Activated T-cell treated with anti-CD3 and anti-CD28 coated beads, Interleukin-2, amount 50 U/mL, for 24 hours (primary cell): ENCODE results near the gene S100A1.
A peak's percentile ranks its signal among the peaks of the same experiment; 100 is the strongest.
"Not testable (repeated sequence)": the region's sequence is repeated elsewhere in the genome, so short reads cannot be mapped to it uniquely, and the experiment has no call there.

ENCODE experiments used
- DNase-seq: peaks from one replicate; pipeline ENCODE4 v3.0.0-alpha.2; 2020
- H3K27ac Mint-ChIP-seq: 2 replicates; pipeline ENCODE4 v1.8.0; 2020; ENCODE audit warnings: mild to moderate bottlenecking, mixed read lengths
- H3K27me3 Mint-ChIP-seq: 2 replicates; pipeline ENCODE4 v1.8.0; 2020; ENCODE audit warnings: mixed read lengths
- H3K36me3 Mint-ChIP-seq: 2 replicates; pipeline ENCODE4 v1.8.0; 2020; ENCODE audit warnings: low read depth, mixed read lengths
- H3K4me1 Mint-ChIP-seq: 2 replicates; pipeline ENCODE4 v1.8.0; 2020; ENCODE audit warnings: low read depth, mixed read lengths
- H3K4me3 Mint-ChIP-seq: 2 replicates; pipeline ENCODE4 v1.8.0; 2020; ENCODE audit warnings: mild to moderate bottlenecking, moderate library complexity, mixed read lengths
- H3K9me3 Mint-ChIP-seq: 2 replicates; pipeline ENCODE4 v1.8.0; 2020; ENCODE audit warnings: mixed read lengths

S100A1 gene

GRCh38 chr1:153631047-153632022 is 3.1 kb downstream of the S100A1 start:
- peaks cover 25% of the 10 kb centered on the region for H3K36me3 Mint-ChIP-seq
- peaks cover 35% of the 10 kb centered on the region for H3K4me1 Mint-ChIP-seq
- no peaks in the 10 kb centered on the region for H3K9me3 Mint-ChIP-seq

GRCh38 chr1:153633161-153633753 is 5.0 kb downstream of the S100A1 start:
- no peaks in the 10 kb centered on the region for H3K27me3 Mint-ChIP-seq
- peak overlapping the region; percentile 98 for H3K4me3 Mint-ChIP-seq
- no peak for DNase-seq
- H3K36me3 Mint-ChIP-seq: peaks cover 44% of the 10 kb centered on the region
- peaks cover 50% of the 10 kb centered on the region for H3K4me1 Mint-ChIP-seq
- H3K27ac Mint-ChIP-seq: peak overlapping the region; percentile 100
- no peaks in the 10 kb centered on the region for H3K9me3 Mint-ChIP-seq

More at GRCh38 chr1:153631047-153632022, 3.1 kb downstream of the S100A1 start:
- Mint-ChIP-seq H3K27me3 (peaks cover 10% of the 10 kb centered on the region), H3K4me3 (no peak overlapping the region), H3K27ac (peak overlapping the region; percentile 87)
- DNase-seq: no peak

GRCh38 chr1:153633754-153634665 is 5.8 kb downstream of the S100A1 start, which contains the start of gene CHTOP:
CHTOP (plus strand) TSS chr1:153634066; CDS start chr1:153636589, 2,523 bp downstream.
- peak within 1 kb of the TSS; percentile 98 for H3K4me3 Mint-ChIP-seq
- peaks cover 52% of the 10 kb centered on the region for H3K36me3 Mint-ChIP-seq
- no peaks in the 10 kb centered on the region for H3K27me3 Mint-ChIP-seq
- H3K4me1 Mint-ChIP-seq: peaks cover 50% of the 10 kb centered on the region
- peak; percentile 99 for DNase-seq
- no peaks in the 10 kb centered on the region for H3K9me3 Mint-ChIP-seq
- H3K27ac Mint-ChIP-seq: peak within 1 kb of the TSS; percentile 100

GRCh38 chr1:153635872-153636271 is 7.6 kb downstream of the S100A1 start:
- H3K27me3 Mint-ChIP-seq: no peaks in the 10 kb centered on the region
- no peak for DNase-seq
- peak overlapping the region; percentile 98 for H3K4me3 Mint-ChIP-seq
- H3K27ac Mint-ChIP-seq: peak overlapping the region; percentile 100
- H3K4me1 Mint-ChIP-seq: peaks cover 50% of the 10 kb centered on the region
- peaks cover 70% of the 10 kb centered on the region for H3K36me3 Mint-ChIP-seq
- H3K9me3 Mint-ChIP-seq: no peaks in the 10 kb centered on the region

GRCh38 chr1:153636312-153636711 is 8.1 kb downstream of the S100A1 start:
- peaks cover 50% of the 10 kb centered on the region for H3K4me1 Mint-ChIP-seq
- H3K27ac Mint-ChIP-seq: peak overlapping the region; percentile 100
- peaks cover 74% of the 10 kb centered on the region for H3K36me3 Mint-ChIP-seq
- no peaks in the 10 kb centered on the region for H3K27me3 Mint-ChIP-seq
- H3K4me3 Mint-ChIP-seq: peak overlapping the region; percentile 98
- DNase-seq: no peak
- no peaks in the 10 kb centered on the region for H3K9me3 Mint-ChIP-seq

- no peak for DNase-seq
- Mint-ChIP-seq H3K36me3 (peaks cover 90% of the 10 kb centered on the region), H3K27me3 (no peaks in the 10 kb centered on the region), H3K4me3 (no peak overlapping the region), H3K9me3 (no peaks in the 10 kb centered on the region), H3K27ac (peak overlapping the region; percentile 55), H3K4me1 (peaks cover 49% of the 10 kb centered on the region)
These were observed 10.0 kb downstream of the S100A1 start for GRCh38 chr1:153638261-153638660.

- H3K4me3 Mint-ChIP-seq: no peak overlapping the region
- H3K27ac Mint-ChIP-seq: peak overlapping the region; percentile 55
- DNase-seq: no peak
- H3K27me3 Mint-ChIP-seq: no peaks in the 10 kb centered on the region
- H3K9me3 Mint-ChIP-seq: no peaks in the 10 kb centered on the region
- peaks cover 95% of the 10 kb centered on the region for H3K36me3 Mint-ChIP-seq
- peaks cover 52% of the 10 kb centered on the region for H3K4me1 Mint-ChIP-seq
These were observed 11.0 kb downstream of the S100A1 start for GRCh38 chr1:153639280-153639679.

- H3K4me3 Mint-ChIP-seq, H3K27me3 Mint-ChIP-seq, H3K9me3 Mint-ChIP-seq: not testable (repeated sequence)
- Mint-ChIP-seq H3K4me1 (peaks cover 56% of the 10 kb centered on the region), H3K27ac (peak overlapping the region; percentile 82), H3K36me3 (peaks cover 99% of the 10 kb centered on the region)
- peak; percentile 21 for DNase-seq
These were observed 12.0 kb downstream of the S100A1 start for GRCh38 chr1:153640213-153640612.

GRCh38 chr1:153640861-153641260 is 12.6 kb downstream of the S100A1 start:
- no peaks in the 10 kb centered on the region for H3K9me3 Mint-ChIP-seq
- no peak for DNase-seq
- H3K27me3 Mint-ChIP-seq: no peaks in the 10 kb centered on the region
- H3K4me1 Mint-ChIP-seq: peaks cover 58% of the 10 kb centered on the region
- no peak overlapping the region for H3K4me3 Mint-ChIP-seq
- H3K36me3 Mint-ChIP-seq: peaks cover 99% of the 10 kb centered on the region
- peak overlapping the region; percentile 82 for H3K27ac Mint-ChIP-seq

GRCh38 chr1:153642161-153642560 is 13.9 kb downstream of the S100A1 start:
- no peak overlapping the region for H3K4me3 Mint-ChIP-seq
- H3K4me1 Mint-ChIP-seq: peaks cover 57% of the 10 kb centered on the region
- H3K27me3 Mint-ChIP-seq: no peaks in the 10 kb centered on the region
- DNase-seq: no peak
- H3K36me3 Mint-ChIP-seq: peaks cover 99% of the 10 kb centered on the region
- H3K9me3 Mint-ChIP-seq: no peaks in the 10 kb centered on the region
- peak overlapping the region; percentile 82 for H3K27ac Mint-ChIP-seq

GRCh38 chr1:153643100-153643499 is 14.9 kb downstream of the S100A1 start:
- peaks cover 57% of the 10 kb centered on the region for H3K4me1 Mint-ChIP-seq
- H3K36me3 Mint-ChIP-seq: peaks cover 99% of the 10 kb centered on the region
- peak overlapping the region; percentile 71 for H3K27ac Mint-ChIP-seq
- H3K4me3 Mint-ChIP-seq: no peak overlapping the region
- no peaks in the 10 kb centered on the region for H3K9me3 Mint-ChIP-seq
- H3K27me3 Mint-ChIP-seq: no peaks in the 10 kb centered on the region
- DNase-seq: peak; percentile 22

GRCh38 chr1:153643816-153644215 is 15.6 kb downstream of the S100A1 start:
- H3K27ac Mint-ChIP-seq: peak overlapping the region; percentile 71
- peaks cover 62% of the 10 kb centered on the region for H3K4me1 Mint-ChIP-seq
- no peaks in the 10 kb centered on the region for H3K27me3 Mint-ChIP-seq
- no peaks in the 10 kb centered on the region for H3K9me3 Mint-ChIP-seq
- H3K36me3 Mint-ChIP-seq: peaks cover 96% of the 10 kb centered on the region
- H3K4me3 Mint-ChIP-seq: no peak overlapping the region
- DNase-seq: no peak

- H3K4me3 Mint-ChIP-seq: no peak overlapping the region
- peaks cover 62% of the 10 kb centered on the region for H3K4me1 Mint-ChIP-seq
- peak; percentile 28 for DNase-seq
- peaks cover 69% of the 10 kb centered on the region for H3K36me3 Mint-ChIP-seq
- peak overlapping the region; percentile 74 for H3K27ac Mint-ChIP-seq
- H3K9me3 Mint-ChIP-seq: no peaks in the 10 kb centered on the region
- no peaks in the 10 kb centered on the region for H3K27me3 Mint-ChIP-seq
These were observed 18.6 kb downstream of the S100A1 start for GRCh38 chr1:153646672-153647345.

- Mint-ChIP-seq H3K4me1 (peaks cover 58% of the 10 kb centered on the region), H3K27ac (peak overlapping the region; percentile 74), H3K27me3 (no peaks in the 10 kb centered on the region), H3K9me3 (no peaks in the 10 kb centered on the region), H3K4me3 (no peak overlapping the region), H3K36me3 (peaks cover 64% of the 10 kb centered on the region)
- DNase-seq: peak; percentile 32
These were observed 19.1 kb downstream of the S100A1 start for GRCh38 chr1:153647346-153647714.
